GM12878 (cell line): ENCODE data around the gene MXD4.

Experiments
- DPF2 ChIP-seq: fragments of 450-650 bp; IDR thresholded peaks from 2 replicates; pipeline ENCODE4 v1.6.1; 2017; ENCODE audit warnings: mild to moderate bottlenecking
- NFYB ChIP-seq: IDR thresholded peaks from 2 replicates; pipeline ENCODE4 v1.6.1; 2011; ENCODE audit warnings: low read depth, mild to moderate bottlenecking, low read length, improper control_type of control experiment, moderate library complexity; ENCODE audit not compliant: insufficient read depth

DNA sequence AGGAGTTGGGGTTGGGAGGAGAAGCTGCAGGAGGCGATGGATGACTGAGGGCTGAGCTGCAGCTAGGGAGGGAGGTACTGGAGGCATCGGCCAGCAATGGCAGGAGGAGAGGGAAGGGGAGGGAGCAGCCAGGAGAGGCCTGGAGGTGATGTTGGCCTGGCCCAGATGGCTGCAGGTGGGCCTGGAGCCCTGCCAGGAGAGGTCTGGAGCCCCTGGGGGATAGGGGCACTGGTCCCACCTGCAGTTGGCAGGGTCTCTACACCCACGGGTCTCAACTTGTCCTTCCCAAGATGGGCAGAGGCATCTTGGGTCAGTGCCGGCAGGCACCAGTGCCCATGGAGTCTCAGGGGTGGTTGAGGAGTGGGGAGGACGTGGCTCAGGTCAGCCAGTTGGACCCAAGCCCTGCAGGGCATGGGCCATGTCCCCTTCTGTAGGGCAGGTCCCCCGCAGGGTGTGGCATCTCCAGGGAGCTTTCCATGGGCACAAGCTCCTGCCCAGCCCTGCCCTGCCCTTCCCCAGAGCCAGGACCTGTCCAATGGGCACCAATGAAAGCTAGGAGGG lies 2.7 kb upstream of the MXD4 start:
- TF ChIP-seq NFYB (no peak), DPF2 (no peak)
